Astrocyte (in vitro differentiated cells and primary cell): ENCODE measurements around the gene FAM240A. TPM values are rescaled to one million over a fixed set of nuclear protein-coding genes. Genes with fewer than 3 reads are reported as not detected.

Source experiments
- DNase-seq: peaks from one replicate; pipeline ENCODE4 v3.0.0-alpha.2; 2010; ENCODE audit warnings: low read depth
- FAIRE-seq: peaks from 2 replicates; lab custom pipeline; 2011; peaks lifted over from hg19 to GRCh38; lab: Jason Lieb, UNC
- H2AFZ ChIP-seq: 2 replicates; pipeline ENCODE4 v1.6.0; 2012; ENCODE audit warnings: low read depth, low read length, inconsistent platforms
- H3K27ac ChIP-seq: 2 replicates; pipeline ENCODE4 v1.5.1; 2011; ENCODE audit warnings: low read depth, low read length, inconsistent platforms
- H3K27me3 ChIP-seq: 2 replicates; pipeline ENCODE4 v1.6.0; 2011; ENCODE audit warnings: low read length, inconsistent platforms; ENCODE audit not compliant: insufficient read depth
- H3K36me3 ChIP-seq: 2 replicates; pipeline ENCODE4 v1.5.1; 2011; ENCODE audit warnings: low read length, inconsistent platforms; ENCODE audit not compliant: insufficient read depth
- H3K4me1 ChIP-seq: 2 replicates; pipeline ENCODE4 v1.5.1; 2011; ENCODE audit warnings: low read length, inconsistent platforms; ENCODE audit not compliant: insufficient read depth
- H3K4me2 ChIP-seq: 2 replicates; pipeline ENCODE4 v1.6.0; 2012; ENCODE audit warnings: low read length, inconsistent platforms
- H3K4me3 ChIP-seq: 2 replicates; pipeline ENCODE4 v1.5.1; 2011; ENCODE audit warnings: low read depth, mild to moderate bottlenecking, low read length, inconsistent platforms; ENCODE audit not compliant: insufficient read depth
- H3K79me2 ChIP-seq: 2 replicates; pipeline ENCODE4 v1.6.0; 2012; ENCODE audit warnings: mild to moderate bottlenecking, low read length, inconsistent platforms; ENCODE audit not compliant: insufficient read depth
- H3K9ac ChIP-seq: 2 replicates; pipeline ENCODE4 v1.6.0; 2012; ENCODE audit warnings: mild to moderate bottlenecking, low read length, inconsistent platforms
- H3K9me3 ChIP-seq: 2 replicates; pipeline ENCODE4 v1.5.1; 2012; ENCODE audit warnings: low read depth, mild to moderate bottlenecking, low read length, inconsistent platforms; ENCODE audit not compliant: insufficient read depth
- H4K20me1 ChIP-seq: 2 replicates; pipeline ENCODE4 v1.6.0; 2012; ENCODE audit warnings: low read length, inconsistent platforms; ENCODE audit not compliant: insufficient read depth
- H3K27ac Mint-ChIP-seq: one replicate; pipeline ENCODE4 v1.8.0; 2021; ENCODE audit warnings: mild to moderate bottlenecking, mixed read lengths; ENCODE audit not compliant: unreplicated experiment
- H3K27me3 Mint-ChIP-seq: one replicate; pipeline ENCODE4 v1.8.0; 2021; ENCODE audit warnings: low read depth, mixed read lengths; ENCODE audit not compliant: unreplicated experiment
- H3K36me3 Mint-ChIP-seq: one replicate; pipeline ENCODE4 v1.8.0; 2021; ENCODE audit warnings: low read depth, mixed read lengths; ENCODE audit not compliant: unreplicated experiment
- H3K4me1 Mint-ChIP-seq: one replicate; pipeline ENCODE4 v1.8.0; 2021; ENCODE audit warnings: low read depth, mixed read lengths; ENCODE audit not compliant: unreplicated experiment
- H3K4me3 Mint-ChIP-seq: one replicate; pipeline ENCODE4 v1.8.0; 2021; ENCODE audit warnings: mild to moderate bottlenecking, moderate library complexity, mixed read lengths; ENCODE audit not compliant: unreplicated experiment
- H3K9me3 Mint-ChIP-seq: one replicate; pipeline ENCODE4 v1.8.0; 2021; ENCODE audit warnings: mild to moderate bottlenecking, mixed read lengths; ENCODE audit not compliant: unreplicated experiment
- CTCF ChIP-seq: IDR thresholded peaks from 2 replicates; pipeline ENCODE4 v1.5.1; 2011; ENCODE audit warnings: low read depth, mild to moderate bottlenecking, inconsistent platforms, low read length, moderate library complexity; ENCODE audit not compliant: insufficient read depth
- EZH2 ChIP-seq: IDR thresholded peaks from 2 replicates; pipeline ENCODE4 v1.6.1; 2012; ENCODE audit warnings: mild to moderate bottlenecking, low read length, inconsistent platforms; ENCODE audit not compliant: insufficient read depth
- total RNA-seq: library from RNA; stranded (reverse); gene quantifications from 2 replicates; pipeline ENCODE4 v1.2.1, GENCODE V29; 2021

Gene FAM240A
- total RNA-seq, 1 donor from 2014 or later = not detected

GRCh38 chr3:46627078-46627477 lies 14.8 kb downstream of the FAM240A start:
- peaks cover 5% of the 10 kb centered on the region for H3K27me3 ChIP-seq
- H3K4me1 Mint-ChIP-seq = peaks cover 2% of the 10 kb centered on the region
- H3K36me3 ChIP-seq = no peaks in the 10 kb centered on the region
- no peak overlapping the region for H3K4me3 Mint-ChIP-seq
- TF ChIP-seq EZH2 (no peak), CTCF (no peak)
- no peaks in the 10 kb centered on the region for H3K9me3 ChIP-seq
- no peak overlapping the region for H3K27ac Mint-ChIP-seq
- H3K27ac ChIP-seq = no peak overlapping the region
- FAIRE-seq = no peak
- H3K4me1 ChIP-seq = peaks cover 9% of the 10 kb centered on the region
- no peak for DNase-seq
- H3K4me3 ChIP-seq = no peak overlapping the region
- no peak overlapping the region for H3K9ac ChIP-seq
- no peaks in the 10 kb centered on the region for H3K79me2 ChIP-seq
- no peak overlapping the region for H3K4me2 ChIP-seq
- peaks cover 4% of the 10 kb centered on the region for H3K9me3 Mint-ChIP-seq
- no peaks in the 10 kb centered on the region for H4K20me1 ChIP-seq
- H3K36me3 Mint-ChIP-seq = no peaks in the 10 kb centered on the region
- peaks cover 7% of the 10 kb centered on the region for H3K27me3 Mint-ChIP-seq
- no peak overlapping the region for H2AFZ ChIP-seq

GRCh38 chr3:46628901-46629369 lies 16.6 kb downstream of the FAM240A start:
- no peak overlapping the region for H3K27ac ChIP-seq
- no peak overlapping the region for H3K4me3 ChIP-seq
- peaks cover 4% of the 10 kb centered on the region for H3K9me3 Mint-ChIP-seq
- H3K27me3 ChIP-seq = peaks cover 5% of the 10 kb centered on the region
- DNase-seq (no peak), FAIRE-seq (peak; percentile 26)
- H3K27ac Mint-ChIP-seq = peak overlapping the region; percentile 68
- no peaks in the 10 kb centered on the region for H4K20me1 ChIP-seq
- H2AFZ ChIP-seq = no peak overlapping the region
- TF ChIP-seq CTCF (no peak), EZH2 (no peak)
- no peak overlapping the region for H3K9ac ChIP-seq
- peaks cover 9% of the 10 kb centered on the region for H3K4me1 ChIP-seq
- H3K9me3 ChIP-seq = no peaks in the 10 kb centered on the region
- no peak overlapping the region for H3K4me3 Mint-ChIP-seq
- H3K4me2 ChIP-seq = no peak overlapping the region
- H3K79me2 ChIP-seq = no peaks in the 10 kb centered on the region
- no peaks in the 10 kb centered on the region for H3K36me3 ChIP-seq
- peaks cover 4% of the 10 kb centered on the region for H3K4me1 Mint-ChIP-seq
- H3K27me3 Mint-ChIP-seq = peaks cover 7% of the 10 kb centered on the region
- no peaks in the 10 kb centered on the region for H3K36me3 Mint-ChIP-seq

GRCh38 chr3:46629551-46630517 lies 17.5 kb downstream of the FAM240A start:
- Histone ChIP-seq H3K79me2 (no peaks in the 10 kb centered on the region), H3K4me2 (peak overlapping the region; percentile 86), H2AFZ (peak overlapping the region; percentile 91), H4K20me1 (no peaks in the 10 kb centered on the region), H3K4me1 (peaks cover 9% of the 10 kb centered on the region), H3K9ac (peak overlapping the region; percentile 58), H3K27ac (no peak overlapping the region), H3K36me3 (no peaks in the 10 kb centered on the region), H3K27me3 (peaks cover 3% of the 10 kb centered on the region), H3K4me3 (peak overlapping the region; percentile 49), H3K9me3 (no peaks in the 10 kb centered on the region)
- peaks cover 4% of the 10 kb centered on the region for H3K9me3 Mint-ChIP-seq
- no peak overlapping the region for H3K27ac Mint-ChIP-seq
- peaks cover 4% of the 10 kb centered on the region for H3K4me1 Mint-ChIP-seq
- FAIRE-seq (no peak), DNase-seq (peak; percentile 61)
- H3K36me3 Mint-ChIP-seq = no peaks in the 10 kb centered on the region
- TF ChIP-seq CTCF (peak; percentile 85), EZH2 (no peak)
- H3K4me3 Mint-ChIP-seq = no peak overlapping the region
- peaks cover 7% of the 10 kb centered on the region for H3K27me3 Mint-ChIP-seq
